Activated B cell treated with CpG ODN at 0.5 μM for 24 hours (primary cell): Measurements from ENCODE around the gene EFNB3. TPM values are rescaled to one million over a fixed set of nuclear protein-coding genes. Genes with fewer than 3 reads are reported as not detected.

Experiments used
- ATAC-seq: fragments of 200-7000 bp; cut with Tn5 transposase; one replicate; pipeline ENCODE4 v1.10.0; 2021; ENCODE audit warnings: low read depth, mild to moderate bottlenecking, moderate library complexity
- CTCF ChIA-PET: fragments of 350-600 bp; sonication (Branson Sonifier 250); formaldehyde crosslinking; loops from one replicate; lab custom pipeline; 2021; ENCODE audit warnings: antibody characterized with exemption; lab: Charles Lee
- POLR2A ChIA-PET: fragments of 350-600 bp; sonication (Branson Sonifier 250); formaldehyde crosslinking; loops from one replicate; lab custom pipeline; 2021; ENCODE audit warnings: antibody characterized with exemption; lab: Charles Lee
- DNase-seq: peaks from one replicate; pipeline ENCODE4 v3.0.0; 2022
- H3K27ac Mint-ChIP-seq: one replicate; pipeline ENCODE4 v1.8.0; 2020; ENCODE audit warnings: mixed read lengths
- H3K27me3 Mint-ChIP-seq: one replicate; pipeline ENCODE4 v1.8.0; 2021; ENCODE audit warnings: mixed read lengths
- H3K36me3 Mint-ChIP-seq: one replicate; pipeline ENCODE4 v1.8.0; 2021; ENCODE audit warnings: low read depth, mixed read lengths
- H3K4me1 Mint-ChIP-seq: one replicate; pipeline ENCODE4 v1.8.0; 2021; ENCODE audit warnings: mixed read lengths
- H3K4me3 Mint-ChIP-seq: one replicate; pipeline ENCODE4 v1.8.0; 2020; ENCODE audit warnings: mild to moderate bottlenecking, mixed read lengths
- H3K9me3 Mint-ChIP-seq: one replicate; pipeline ENCODE4 v1.8.0; 2020; ENCODE audit warnings: mixed read lengths
- intact Hi-C: fragments of 100-400 bp; cut with micrococcal nuclease; formaldehyde crosslinking; loops from one replicate; pipeline ENCODE4 v1.15.1; 2024
- total RNA-seq: library from RNA; stranded (reverse); gene quantifications from 2 replicates; pipeline ENCODE4 v1.2.3, GENCODE V29; 2022
- TF ChIP-seq, protein P1 (sequence below): fragments of 200-600 bp; IDR thresholded peaks from one replicate; pipeline ENCODE4 v1.8.0; 2022; ENCODE audit warnings: antibody characterized with exemption, mild to moderate bottlenecking

The EFNB3 gene
- total RNA-seq, 1 donor from 2014 or later: not detected

DNA sequence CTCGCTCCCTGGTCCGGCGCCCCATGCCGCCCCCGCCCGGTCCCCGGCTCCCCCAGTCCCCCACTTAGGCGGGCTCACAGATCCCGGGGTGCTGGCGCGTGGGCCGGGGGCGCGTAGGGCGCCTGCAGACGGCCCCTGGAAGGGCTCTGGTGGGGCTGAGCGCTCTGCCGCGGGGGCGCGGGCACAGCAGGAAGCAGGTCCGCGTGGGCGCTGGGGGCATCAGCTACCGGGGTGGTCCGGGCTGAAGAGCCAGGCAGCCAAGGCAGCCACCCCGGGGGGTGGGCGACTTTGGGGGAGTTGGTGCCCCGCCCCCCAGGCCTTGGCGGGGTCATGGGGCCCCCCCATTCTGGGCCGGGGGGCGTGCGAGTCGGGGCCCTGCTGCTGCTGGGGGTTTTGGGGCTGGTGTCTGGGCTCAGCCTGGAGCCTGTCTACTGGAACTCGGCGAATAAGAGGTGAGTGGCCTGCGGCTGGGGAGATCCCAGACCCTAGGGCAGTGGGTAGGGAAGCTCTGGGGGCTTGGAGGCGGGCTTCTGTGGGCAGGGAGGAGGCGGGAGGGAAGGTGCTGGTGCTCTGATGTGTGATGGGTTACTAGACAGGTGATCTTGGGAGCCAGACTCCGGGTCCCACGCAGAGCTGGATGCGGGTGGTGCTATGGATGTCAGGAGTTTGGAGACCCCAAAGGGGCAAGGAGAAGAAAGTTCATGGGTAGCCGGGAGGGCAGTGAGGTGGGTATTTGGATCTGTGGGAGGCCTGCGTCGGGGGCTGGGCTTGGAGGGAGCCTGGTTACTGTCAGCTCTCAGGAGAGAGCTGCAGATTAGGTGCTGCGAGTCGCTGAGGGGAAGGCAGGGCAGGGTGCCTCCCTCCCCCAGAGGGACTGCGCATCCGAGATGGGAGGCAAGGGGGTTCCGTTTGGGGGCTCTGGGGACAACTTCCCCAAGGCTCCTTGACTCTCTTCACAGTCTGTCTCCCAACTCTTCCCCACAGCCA, 560 bp downstream of the EFNB3 start:
- Mint-ChIP-seq H3K27me3 (peaks cover 43% of the 10 kb centered on the region), H3K9me3 (no peaks in the 10 kb centered on the region), H3K4me1 (peaks cover 25% of the 10 kb centered on the region), H3K27ac (no peak overlapping the region), H3K36me3 (peaks cover 27% of the 10 kb centered on the region), H3K4me3 (no peak overlapping the region)
- DNase-seq: no peak
- intact Hi-C loops: no loop called here
- ChIA-PET POLR2A (no interaction called here), CTCF (no interaction called here)
- no peak for ATAC-seq
- TF ChIP-seq, protein P1, sequence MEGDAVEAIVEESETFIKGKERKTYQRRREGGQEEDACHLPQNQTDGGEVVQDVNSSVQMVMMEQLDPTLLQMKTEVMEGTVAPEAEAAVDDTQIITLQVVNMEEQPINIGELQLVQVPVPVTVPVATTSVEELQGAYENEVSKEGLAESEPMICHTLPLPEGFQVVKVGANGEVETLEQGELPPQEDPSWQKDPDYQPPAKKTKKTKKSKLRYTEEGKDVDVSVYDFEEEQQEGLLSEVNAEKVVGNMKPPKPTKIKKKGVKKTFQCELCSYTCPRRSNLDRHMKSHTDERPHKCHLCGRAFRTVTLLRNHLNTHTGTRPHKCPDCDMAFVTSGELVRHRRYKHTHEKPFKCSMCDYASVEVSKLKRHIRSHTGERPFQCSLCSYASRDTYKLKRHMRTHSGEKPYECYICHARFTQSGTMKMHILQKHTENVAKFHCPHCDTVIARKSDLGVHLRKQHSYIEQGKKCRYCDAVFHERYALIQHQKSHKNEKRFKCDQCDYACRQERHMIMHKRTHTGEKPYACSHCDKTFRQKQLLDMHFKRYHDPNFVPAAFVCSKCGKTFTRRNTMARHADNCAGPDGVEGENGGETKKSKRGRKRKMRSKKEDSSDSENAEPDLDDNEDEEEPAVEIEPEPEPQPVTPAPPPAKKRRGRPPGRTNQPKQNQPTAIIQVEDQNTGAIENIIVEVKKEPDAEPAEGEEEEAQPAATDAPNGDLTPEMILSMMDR: no peak

DNA sequence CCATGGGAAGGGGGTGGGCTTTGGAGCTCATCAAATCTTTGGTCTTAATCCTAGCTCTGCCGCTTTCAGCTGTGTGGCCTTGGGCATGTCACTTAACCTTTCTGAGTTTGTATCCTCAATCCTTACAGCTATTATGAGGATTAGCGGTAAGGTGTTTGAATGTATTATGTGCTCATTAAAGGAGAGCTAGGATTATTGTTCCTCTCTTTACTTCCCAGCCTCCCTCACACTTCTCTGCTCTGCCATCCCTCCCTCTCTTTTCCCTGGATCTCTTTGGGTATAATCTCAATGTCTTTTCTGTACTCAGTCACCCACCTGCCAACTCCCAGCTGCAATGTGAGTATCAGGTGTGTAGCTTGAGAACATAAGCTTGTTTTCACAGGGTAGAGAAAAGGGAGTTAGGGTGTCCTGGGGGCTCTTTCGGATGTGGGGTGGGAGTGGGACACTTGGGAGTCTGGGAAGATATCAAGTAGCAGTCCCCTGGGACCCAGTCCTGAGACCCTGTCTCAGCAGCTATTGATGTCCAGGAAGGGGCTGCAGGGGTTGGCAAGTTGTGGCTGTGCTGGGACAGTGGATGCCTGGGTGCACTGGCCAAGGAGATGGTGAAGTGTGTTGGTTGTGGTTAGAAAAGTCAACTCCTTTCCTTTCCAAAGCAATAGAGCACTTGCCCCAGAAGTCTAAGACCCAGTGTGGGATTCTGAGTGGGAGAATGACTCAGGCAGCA, 1.8 kb downstream of the EFNB3 start:
- TF ChIP-seq, protein P1: no peak
- H3K9me3 Mint-ChIP-seq: no peaks in the 10 kb centered on the region
- H3K4me3 Mint-ChIP-seq: no peak overlapping the region
- peaks cover 52% of the 10 kb centered on the region for H3K27me3 Mint-ChIP-seq
- peaks cover 27% of the 10 kb centered on the region for H3K4me1 Mint-ChIP-seq
- ATAC-seq (no peak), DNase-seq (no peak)
- H3K27ac Mint-ChIP-seq: no peak overlapping the region
- intact Hi-C loops: no loop called here
- POLR2A ChIA-PET: interaction anchor here (0.5 to 0.8 kb wide), 3 partner anchors 15 to 654 kb away, joined by 3 to 4 read pairs (median 3); no protein-coding TSS in a partner anchor
- CTCF ChIA-PET: no interaction called here
- H3K36me3 Mint-ChIP-seq: peaks cover 16% of the 10 kb centered on the region

DNA sequence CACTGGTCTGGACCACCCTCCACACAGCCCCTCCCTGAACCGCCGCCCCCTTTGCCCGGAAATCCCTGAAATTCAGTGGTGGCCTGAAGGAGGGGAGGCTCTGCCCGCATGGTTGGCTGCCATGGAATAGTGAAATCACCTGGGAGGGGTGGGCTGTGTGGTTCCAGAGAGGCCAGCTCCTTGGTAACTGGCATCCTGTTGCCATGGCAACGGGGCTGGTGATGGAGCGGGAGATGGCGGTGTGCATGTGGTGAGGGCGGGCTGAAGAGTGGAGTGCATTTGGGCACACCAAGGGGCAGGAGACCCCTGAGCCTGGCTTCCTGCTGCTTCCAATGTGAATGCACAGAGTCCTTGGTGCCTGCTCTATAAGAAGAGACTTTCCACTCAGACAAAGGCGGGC, 2.4 kb downstream of the EFNB3 start:
- no peak for DNase-seq
- no peaks in the 10 kb centered on the region for H3K9me3 Mint-ChIP-seq
- peaks cover 27% of the 10 kb centered on the region for H3K4me1 Mint-ChIP-seq
- ATAC-seq: no peak
- CTCF ChIA-PET: no interaction called here
- H3K4me3 Mint-ChIP-seq: no peak overlapping the region
- TF ChIP-seq, protein P1: no peak
- intact Hi-C loops: no loop called here
- no peak overlapping the region for H3K27ac Mint-ChIP-seq
- peaks cover 10% of the 10 kb centered on the region for H3K36me3 Mint-ChIP-seq
- H3K27me3 Mint-ChIP-seq: peaks cover 55% of the 10 kb centered on the region
- POLR2A ChIA-PET: no interaction called here

DNA sequence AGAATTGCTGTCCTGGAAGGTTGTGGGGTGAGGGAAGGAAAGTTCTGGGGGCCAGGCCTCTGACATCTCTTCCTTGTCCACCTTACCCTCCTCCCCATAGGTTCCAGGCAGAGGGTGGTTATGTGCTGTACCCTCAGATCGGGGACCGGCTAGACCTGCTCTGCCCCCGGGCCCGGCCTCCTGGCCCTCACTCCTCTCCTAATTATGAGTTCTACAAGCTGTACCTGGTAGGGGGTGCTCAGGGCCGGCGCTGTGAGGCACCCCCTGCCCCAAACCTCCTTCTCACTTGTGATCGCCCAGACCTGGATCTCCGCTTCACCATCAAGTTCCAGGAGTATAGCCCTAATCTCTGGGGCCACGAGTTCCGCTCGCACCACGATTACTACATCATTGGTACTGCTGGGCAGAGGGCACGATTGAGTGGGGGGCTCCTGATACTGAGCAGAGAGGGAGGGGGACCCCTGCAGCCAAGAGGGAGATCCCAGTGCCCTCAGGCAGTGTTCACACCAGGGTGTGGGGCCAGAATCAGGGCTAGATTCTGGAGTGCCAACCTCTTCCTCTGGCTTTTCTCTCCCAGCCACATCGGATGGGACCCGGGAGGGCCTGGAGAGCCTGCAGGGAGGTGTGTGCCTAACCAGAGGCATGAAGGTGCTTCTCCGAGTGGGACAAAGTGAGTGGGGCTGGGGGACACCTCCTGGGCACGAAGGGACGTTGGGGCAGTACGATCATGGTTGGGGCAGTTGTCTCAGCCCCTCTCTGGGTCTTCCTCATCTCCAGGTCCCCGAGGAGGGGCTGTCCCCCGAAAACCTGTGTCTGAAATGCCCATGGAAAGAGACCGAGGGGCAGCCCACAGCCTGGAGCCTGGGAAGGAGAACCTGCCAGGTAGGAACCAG, 3.1 kb downstream of the EFNB3 start:
- intact Hi-C loops: no loop called here
- Mint-ChIP-seq H3K27me3 (peaks cover 60% of the 10 kb centered on the region), H3K27ac (no peak overlapping the region), H3K4me3 (no peak overlapping the region), H3K9me3 (no peaks in the 10 kb centered on the region), H3K4me1 (peaks cover 27% of the 10 kb centered on the region), H3K36me3 (peaks cover 4% of the 10 kb centered on the region)
- TF ChIP-seq, protein P1: no peak
- ChIA-PET POLR2A (no interaction called here), CTCF (no interaction called here)
- no peak for ATAC-seq
- DNase-seq: no peak
